HG02870 (cell line): Measurements from ENCODE around the gene LARP1B.
"Not testable (repeated sequence)": the region's sequence is repeated elsewhere in the genome, so short reads cannot be mapped to it uniquely, and the experiment has no call there.

Source experiments
- ATAC-seq: cut with Tn5 transposase; IDR thresholded peaks from one replicate; pipeline ENCODE4 v1.9.1; 2021; ENCODE audit warnings: mild to moderate bottlenecking, moderate library complexity; ENCODE audit not compliant: unreplicated experiment

Gene LARP1B

GRCh38 chr4:128060699-128061565 lies at the start of gene LARP1B:
Gene LARP1B, plus strand, starts transcription at chr4:128061312. Its CDS starts 13,640 bp downstream, at chr4:128074952.
- ATAC-seq = peak; percentile 87

- ATAC-seq = no peak
Observed at GRCh38 chr4:128025319-128025718, 35.8 kb upstream of the LARP1B start.

- ATAC-seq = no peak
Observed at GRCh38 chr4:128029907-128030306, 31.2 kb upstream of the LARP1B start.

- ATAC-seq = no peak
Observed at GRCh38 chr4:128031756-128032384, 29.2 kb upstream of the LARP1B start.

- ATAC-seq = no peak
Observed at GRCh38 chr4:128039568-128039967, 21.5 kb upstream of the LARP1B start.

GRCh38 chr4:128047019-128047418 lies 14.1 kb upstream of the LARP1B start:
- not testable (repeated sequence) for ATAC-seq

GRCh38 chr4:128047514-128047913 lies 13.6 kb upstream of the LARP1B start:
- not testable (repeated sequence) for ATAC-seq

- not testable (repeated sequence) for ATAC-seq
Observed at GRCh38 chr4:128051229-128051628, 9.9 kb upstream of the LARP1B start.

- not testable (repeated sequence) for ATAC-seq
Observed at GRCh38 chr4:128054907-128055306, 6.2 kb upstream of the LARP1B start.

- ATAC-seq = not testable (repeated sequence)
Observed at GRCh38 chr4:128055441-128056206, 5.5 kb upstream of the LARP1B start.

GRCh38 chr4:128056396-128056795 lies 4.7 kb upstream of the LARP1B start:
- ATAC-seq = no peak

GRCh38 chr4:128060121-128060698 lies 902 bp upstream of the LARP1B start:
- no peak for ATAC-seq

GRCh38 chr4:128061566-128062536 lies 739 bp downstream of the LARP1B start:
- peak; percentile 30 for ATAC-seq

- ATAC-seq = not testable (repeated sequence)
Observed at GRCh38 chr4:128066453-128066820, 5.3 kb downstream of the LARP1B start.

GRCh38 chr4:128068918-128069317 lies 7.8 kb downstream of the LARP1B start:
- ATAC-seq = no peak

- ATAC-seq = no peak
Observed at GRCh38 chr4:128076464-128076863, 15.4 kb downstream of the LARP1B start.

GRCh38 chr4:128095293-128095692 lies 34.2 kb downstream of the LARP1B start:
- ATAC-seq = not testable (repeated sequence)

- no peak for ATAC-seq
Observed at GRCh38 chr4:128107766-128108165, 46.7 kb downstream of the LARP1B start.

- no peak for ATAC-seq
Observed at GRCh38 chr4:128123036-128123435, 61.9 kb downstream of the LARP1B start.

GRCh38 chr4:128130621-128131020 lies 69.5 kb downstream of the LARP1B start:
- ATAC-seq = no peak
